HCT116 (cell line): ENCODE measurements around the gene PKP3. TPM values are rescaled to one million over a fixed set of nuclear protein-coding genes. Genes with fewer than 3 reads are reported as not detected.
"Not testable (repeated sequence)": the region's sequence is repeated elsewhere in the genome, so short reads cannot be mapped to it uniquely, and the experiment has no call there.

Experiments used
- ATAC-seq: fragments of 200-7000 bp; cut with Tn5 transposase; 2 replicates; pipeline ENCODE4 v1.9.1; 2020; ENCODE audit warnings: mild to moderate bottlenecking, moderate library complexity
- BruUV-seq: library from RNA; stranded (reverse); fragments of 400-500 nt; replicated peaks from 2 replicates; lab custom pipeline; 2021; lab: Mats Ljungman, UMichigan
- CTCF ChIA-PET: fragments of 300-600 bp; sonication (Branson Sonifier 250); formaldehyde crosslinking; loops from one replicate; lab custom pipeline; 2021; ENCODE audit warnings: antibody characterized with exemption; lab: Charles Lee
- POLR2A ChIA-PET: fragments of 300-600, 350-600 bp; sonication (Branson Sonifier 250); formaldehyde crosslinking; loops from one replicate; lab custom pipeline; 2021; ENCODE audit warnings: antibody characterized with exemption; lab: Charles Lee
- RAD21 ChIA-PET, 2 experiments: fragments of 300-600 bp; sonication (Branson Sonifier 250); formaldehyde crosslinking; loops; one replicate each; lab custom pipeline; 2023; ENCODE audit warnings: low total read pairs in 2 of 2; ENCODE audit not compliant: uncharacterized antibody in 2 of 2, unreplicated experiment in 2 of 2, low non-redundant PET in 1 of 2; lab: Charles Lee
- DNase-seq: peaks from one replicate; pipeline ENCODE4 v3.0.0-alpha.2; 2010; ENCODE audit warnings: low read depth, low spot score
- H2AFZ ChIP-seq: fragments of 200-600 bp; shearing (Covaris generic), sonication (generic); 2 replicates; pipeline ENCODE4 v1.6.1; 2017; ENCODE audit warnings: low read depth, mixed run types, mixed read lengths, antibody characterized with exemption, low read length; ENCODE audit not compliant: poor library complexity, severe bottlenecking
- H3K27ac ChIP-seq: 2 replicates; pipeline ENCODE4 v1.5.1; 2012; ENCODE audit warnings: low read depth, low read length
- H3K27me3 ChIP-seq: fragments of 200-600 bp; sonication (generic); 2 replicates; pipeline ENCODE4 v1.6.1; 2016; ENCODE audit warnings: mixed run types, low read length, mixed read lengths; ENCODE audit not compliant: insufficient read depth
- H3K36me3 ChIP-seq, 2 experiments: fragments of 200-500 bp in 1 of 2; fragments of 200-600 bp in 1 of 2; sonication (Bioruptor generic) in 1 of 2; sonication (generic) in 1 of 2; 2 replicates each; pipeline versions ENCODE4 v1.5.1 to v1.6.1; 2014 to 2016; ENCODE audit warnings: low read length in 2 of 2, inconsistent platforms in 1 of 2, mixed read lengths in 1 of 2, mixed run types in 1 of 2; ENCODE audit not compliant: insufficient read depth in 2 of 2, control insufficient read depth in 1 of 2
- H3K4me1 ChIP-seq, 2 experiments: fragments of 200-600 bp in 1 of 2; sonication (generic) in 1 of 2; 2 replicates each; pipeline versions ENCODE4 v1.5.1 to v1.6.1; 2012 to 2017; ENCODE audit warnings: low read length in 2 of 2, inconsistent platforms in 1 of 2, mild to moderate bottlenecking in 1 of 2, mixed read lengths in 1 of 2, mixed run types in 1 of 2, moderate library complexity in 1 of 2; ENCODE audit not compliant: insufficient read depth in 2 of 2, control insufficient read depth in 1 of 2
- H3K4me2 ChIP-seq: fragments of 200-600 bp; sonication (generic); 2 replicates; pipeline ENCODE4 v1.6.1; 2017; ENCODE audit warnings: mixed run types, low read length, mixed read lengths
- H3K4me3 ChIP-seq, 2 experiments: fragments of 200-600 bp in 1 of 2; sonication (generic) in 1 of 2; replicated peaks in 1 of 2; 2 replicates each; pipeline ENCODE4 v1.5.1; 2011 to 2016; ENCODE audit warnings: low read length in 2 of 2, control low read depth in 1 of 2, low read depth in 1 of 2, mild to moderate bottlenecking in 1 of 2, mixed read lengths in 1 of 2, mixed run types in 1 of 2
- H3K79me2 ChIP-seq: fragments of 200-600 bp; sonication (generic); 2 replicates; pipeline ENCODE4 v1.6.1; 2017; ENCODE audit warnings: mild to moderate bottlenecking, mixed run types, low read length, moderate library complexity, mixed read lengths; ENCODE audit not compliant: insufficient read depth
- H3K9ac ChIP-seq: fragments of 200-600 bp; sonication (generic); 2 replicates; pipeline ENCODE4 v1.6.1; 2016; ENCODE audit warnings: low read length, mixed read lengths
- H3K9me2 ChIP-seq: fragments of 200-600 bp; sonication (generic), shearing (Covaris generic); 2 replicates; pipeline ENCODE4 v1.6.1; 2017; ENCODE audit warnings: mixed run types, mild to moderate bottlenecking, moderate library complexity; ENCODE audit not compliant: insufficient read depth
- H3K9me3 ChIP-seq, 2 experiments: fragments of 200-500 bp in 1 of 2; fragments of 200-600 bp in 1 of 2; sonication (Bioruptor generic) in 1 of 2; sonication (generic) in 1 of 2; 2 replicates each; pipeline ENCODE4 v1.6.1; 2014 to 2017; ENCODE audit warnings: low read length in 2 of 2, mixed read lengths in 2 of 2, inconsistent platforms in 1 of 2, low read depth in 1 of 2, mild to moderate bottlenecking in 1 of 2, mixed run types in 1 of 2, moderate library complexity in 1 of 2; ENCODE audit not compliant: control insufficient read depth in 1 of 2, insufficient read depth in 1 of 2
- H4K20me1 ChIP-seq: fragments of 200-600 bp; sonication (generic), shearing (Covaris generic); 2 replicates; pipeline ENCODE4 v1.6.1; 2017; ENCODE audit warnings: mixed run types, mild to moderate bottlenecking, moderate library complexity; ENCODE audit not compliant: insufficient read depth
- CEBPB ChIP-seq: IDR thresholded peaks from 2 replicates; pipeline ENCODE4 v1.6.1; 2012; ENCODE audit warnings: low read depth
- EGR1 ChIP-seq: IDR thresholded peaks from 2 replicates; pipeline ENCODE4 v1.6.1; 2012; ENCODE audit warnings: low read depth
- ELF1 ChIP-seq: IDR thresholded peaks from 2 replicates; pipeline ENCODE4 v1.6.1; 2012; ENCODE audit warnings: low read depth, borderline replicate concordance
- FOSL1 ChIP-seq: IDR thresholded peaks from 2 replicates; pipeline ENCODE4 v1.6.1; 2012; ENCODE audit warnings: low read depth
- JUND ChIP-seq: IDR thresholded peaks from 2 replicates; pipeline ENCODE4 v1.6.1; 2012
- RAD21 ChIP-seq: IDR thresholded peaks from 2 replicates; pipeline ENCODE4 v1.6.1; 2012; ENCODE audit warnings: low read depth, mild to moderate bottlenecking
- SIN3A ChIP-seq: IDR thresholded peaks from 2 replicates; pipeline ENCODE4 v1.6.1; 2012; ENCODE audit warnings: low read depth
- SP1 ChIP-seq: IDR thresholded peaks from 2 replicates; pipeline ENCODE4 v1.6.1; 2012; ENCODE audit warnings: low read depth
- SRF ChIP-seq: IDR thresholded peaks from 2 replicates; pipeline ENCODE4 v1.6.1; 2012; ENCODE audit warnings: low read depth
- TCF7L2 ChIP-seq: IDR thresholded peaks from 2 replicates; pipeline ENCODE4 v1.7.0; 2011; ENCODE audit warnings: borderline replicate concordance, inconsistent platforms; ENCODE audit not compliant: insufficient read depth, insufficient read length; ENCODE audit errors: extremely low read depth
- ZFX ChIP-seq: fragments of 450-650 bp; IDR thresholded peaks from 2 replicates; pipeline ENCODE4 v1.6.1; 2017
- ZNF274 ChIP-seq: fragments of 200-500 bp; sonication (Bioruptor generic); IDR thresholded peaks from 2 replicates; pipeline ENCODE4 v1.6.1; 2014; ENCODE audit warnings: mild to moderate bottlenecking, low read depth, low read length, inconsistent platforms
- intact Hi-C: fragments of 100-400 bp; cut with micrococcal nuclease; formaldehyde crosslinking; loops from 2 replicates; pipeline ENCODE4 v1.10.0; 2022
- total RNA-seq: library from RNA; stranded (reverse); gene quantifications from one replicate; pipeline ENCODE4 v1.2.1, GENCODE V29; 2021; ENCODE audit not compliant: unreplicated experiment
- TF ChIP-seq, protein P1 (sequence below): IDR thresholded peaks from 2 replicates; pipeline ENCODE4 v1.6.1; 2011; ENCODE audit warnings: mild to moderate bottlenecking, low read length, moderate library complexity; ENCODE audit not compliant: insufficient replicate concordance; ENCODE audit errors: extremely low read depth
- TF ChIP-seq, protein P2 (sequence below): IDR thresholded peaks from 2 replicates; pipeline ENCODE4 v1.6.1; 2012; ENCODE audit warnings: low read depth
- TF ChIP-seq, protein P3 (sequence below): IDR thresholded peaks from 2 replicates; pipeline ENCODE4 v1.6.1; 2012

Gene PKP3
- total RNA-seq, 1 experiment from 2014 or later, result 157 TPM

DNA sequence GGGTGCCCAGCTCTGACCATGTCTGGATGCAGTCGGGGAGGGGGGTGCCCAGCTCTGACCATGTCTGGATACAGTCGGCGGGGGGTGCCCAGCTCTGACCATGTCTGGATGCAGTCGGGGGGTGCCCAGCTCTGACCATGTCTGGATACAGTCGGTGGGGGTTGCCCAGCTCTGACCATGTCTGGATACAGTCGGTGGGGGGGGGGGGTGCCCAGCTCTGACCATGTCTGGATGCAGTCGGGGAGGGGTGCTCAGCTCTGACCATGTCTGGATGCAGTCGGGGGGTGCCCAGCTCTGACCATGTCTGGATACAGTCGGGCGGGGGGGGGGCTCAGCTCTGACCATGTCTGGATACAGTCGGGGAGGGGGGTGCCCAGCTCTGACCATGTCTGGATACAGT lies 17.5 kb downstream of the PKP3 start:
- ATAC-seq, BruUV-seq: not testable (repeated sequence)

DNA sequence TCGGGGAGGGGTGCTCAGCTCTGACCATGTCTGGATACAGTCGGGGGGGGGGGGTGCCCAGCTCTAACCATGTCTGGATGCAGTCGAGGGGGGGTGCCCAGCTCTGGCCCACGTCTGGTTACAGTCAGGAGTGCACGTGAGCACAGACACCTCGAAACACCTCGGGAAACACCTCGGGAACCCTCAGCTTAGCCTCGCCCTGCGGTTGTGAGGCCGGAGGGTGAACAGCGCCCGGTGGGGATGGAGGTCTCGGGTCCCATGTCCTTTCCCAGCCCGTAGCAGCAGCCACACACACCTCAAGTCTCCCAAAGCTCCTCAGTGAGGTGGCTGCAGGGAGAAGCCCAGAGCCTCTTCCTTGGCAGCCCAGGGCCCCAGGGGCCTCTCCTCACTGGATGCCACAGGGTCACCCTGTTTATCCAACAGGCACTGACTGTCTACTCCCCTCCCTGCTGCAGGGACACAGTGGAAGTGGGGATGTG lies 18.7 kb downstream of the PKP3 start:
- POLR2A ChIA-PET, result no interaction called here
- H3K79me2 ChIP-seq, result no peaks in the 10 kb centered on the region; the same call in 1 of the 2 replicates
- H3K9me3 ChIP-seq, result no peaks in the 10 kb centered on the region
- no peak overlapping the region for H3K4me2 ChIP-seq
- H3K27ac ChIP-seq, result no peak overlapping the region
- RAD21 ChIA-PET, result no interaction called here
- H3K36me3 ChIP-seq, result no peaks in the 10 kb centered on the region
- H3K9ac ChIP-seq, result no peak overlapping the region
- CTCF ChIA-PET, result interaction anchor here (1.4 kb wide), 1 partner anchor 35 kb away, joined by 3 read pairs; no protein-coding TSS in a partner anchor
- no peaks in the 10 kb centered on the region for H4K20me1 ChIP-seq
- BruUV-seq, result no TSS peak
- no peak overlapping the region for H2AFZ ChIP-seq
- H3K4me1 ChIP-seq, result peaks cover 15 to 47% of the 10 kb centered on the region in 2 experiments
- no peaks in the 10 kb centered on the region for H3K9me2 ChIP-seq
- intact Hi-C loops, result no loop called here
- no peak for ATAC-seq
- no peak for DNase-seq
- H3K4me3 ChIP-seq, result no peak overlapping the region
- H3K27me3 ChIP-seq, result no peaks in the 10 kb centered on the region
- TF ChIP-seq EGR1 (no peak), JUND (no peak), ZNF274 (no peak), RAD21 (no peak), TCF7L2 (no peak), SIN3A (no peak), FOSL1 (no peak), ELF1 (no peak), SP1 (no peak), CEBPB (no peak), ZFX (no peak), SRF (no peak)
- TF ChIP-seq, protein P1, sequence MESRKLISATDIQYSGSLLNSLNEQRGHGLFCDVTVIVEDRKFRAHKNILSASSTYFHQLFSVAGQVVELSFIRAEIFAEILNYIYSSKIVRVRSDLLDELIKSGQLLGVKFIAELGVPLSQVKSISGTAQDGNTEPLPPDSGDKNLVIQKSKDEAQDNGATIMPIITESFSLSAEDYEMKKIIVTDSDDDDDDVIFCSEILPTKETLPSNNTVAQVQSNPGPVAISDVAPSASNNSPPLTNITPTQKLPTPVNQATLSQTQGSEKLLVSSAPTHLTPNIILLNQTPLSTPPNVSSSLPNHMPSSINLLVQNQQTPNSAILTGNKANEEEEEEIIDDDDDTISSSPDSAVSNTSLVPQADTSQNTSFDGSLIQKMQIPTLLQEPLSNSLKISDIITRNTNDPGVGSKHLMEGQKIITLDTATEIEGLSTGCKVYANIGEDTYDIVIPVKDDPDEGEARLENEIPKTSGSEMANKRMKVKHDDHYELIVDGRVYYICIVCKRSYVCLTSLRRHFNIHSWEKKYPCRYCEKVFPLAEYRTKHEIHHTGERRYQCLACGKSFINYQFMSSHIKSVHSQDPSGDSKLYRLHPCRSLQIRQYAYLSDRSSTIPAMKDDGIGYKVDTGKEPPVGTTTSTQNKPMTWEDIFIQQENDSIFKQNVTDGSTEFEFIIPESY, result no peak
- TF ChIP-seq, protein P2, sequence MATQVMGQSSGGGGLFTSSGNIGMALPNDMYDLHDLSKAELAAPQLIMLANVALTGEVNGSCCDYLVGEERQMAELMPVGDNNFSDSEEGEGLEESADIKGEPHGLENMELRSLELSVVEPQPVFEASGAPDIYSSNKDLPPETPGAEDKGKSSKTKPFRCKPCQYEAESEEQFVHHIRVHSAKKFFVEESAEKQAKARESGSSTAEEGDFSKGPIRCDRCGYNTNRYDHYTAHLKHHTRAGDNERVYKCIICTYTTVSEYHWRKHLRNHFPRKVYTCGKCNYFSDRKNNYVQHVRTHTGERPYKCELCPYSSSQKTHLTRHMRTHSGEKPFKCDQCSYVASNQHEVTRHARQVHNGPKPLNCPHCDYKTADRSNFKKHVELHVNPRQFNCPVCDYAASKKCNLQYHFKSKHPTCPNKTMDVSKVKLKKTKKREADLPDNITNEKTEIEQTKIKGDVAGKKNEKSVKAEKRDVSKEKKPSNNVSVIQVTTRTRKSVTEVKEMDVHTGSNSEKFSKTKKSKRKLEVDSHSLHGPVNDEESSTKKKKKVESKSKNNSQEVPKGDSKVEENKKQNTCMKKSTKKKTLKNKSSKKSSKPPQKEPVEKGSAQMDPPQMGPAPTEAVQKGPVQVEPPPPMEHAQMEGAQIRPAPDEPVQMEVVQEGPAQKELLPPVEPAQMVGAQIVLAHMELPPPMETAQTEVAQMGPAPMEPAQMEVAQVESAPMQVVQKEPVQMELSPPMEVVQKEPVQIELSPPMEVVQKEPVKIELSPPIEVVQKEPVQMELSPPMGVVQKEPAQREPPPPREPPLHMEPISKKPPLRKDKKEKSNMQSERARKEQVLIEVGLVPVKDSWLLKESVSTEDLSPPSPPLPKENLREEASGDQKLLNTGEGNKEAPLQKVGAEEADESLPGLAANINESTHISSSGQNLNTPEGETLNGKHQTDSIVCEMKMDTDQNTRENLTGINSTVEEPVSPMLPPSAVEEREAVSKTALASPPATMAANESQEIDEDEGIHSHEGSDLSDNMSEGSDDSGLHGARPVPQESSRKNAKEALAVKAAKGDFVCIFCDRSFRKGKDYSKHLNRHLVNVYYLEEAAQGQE, result no peak
- TF ChIP-seq, protein P3, sequence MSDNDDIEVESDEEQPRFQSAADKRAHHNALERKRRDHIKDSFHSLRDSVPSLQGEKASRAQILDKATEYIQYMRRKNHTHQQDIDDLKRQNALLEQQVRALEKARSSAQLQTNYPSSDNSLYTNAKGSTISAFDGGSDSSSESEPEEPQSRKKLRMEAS, result no peak

More for the DNA sequence above, 17.5 kb downstream of the PKP3 start:
- CTCF ChIA-PET, H2AFZ ChIP-seq, H3K9me2 ChIP-seq, H3K27me3 ChIP-seq, intact Hi-C loops, RAD21 ChIA-PET, H3K9me3 ChIP-seq, POLR2A ChIA-PET, H3K9ac ChIP-seq, H3K4me3 ChIP-seq, H4K20me1 ChIP-seq, DNase-seq, H3K4me2 ChIP-seq, H3K27ac ChIP-seq, H3K36me3 ChIP-seq, H3K79me2 ChIP-seq: not testable (repeated sequence)
- H3K4me1 ChIP-seq, result peaks cover 18 to 50% of the 10 kb centered on the region in 2 experiments
